HG03354 (cell line): ENCODE measurements around the gene TWIST1.

Experiments used
- ATAC-seq: cut with Tn5 transposase; IDR thresholded peaks from one replicate; pipeline ENCODE4 v1.9.1; 2021; ENCODE audit warnings: mild to moderate bottlenecking; ENCODE audit not compliant: unreplicated experiment, poor library complexity, severe bottlenecking

TWIST1 gene

GRCh38 chr7:19098510-19098909, 18.9 kb downstream of the TWIST1 start:
- ATAC-seq = no peak

- ATAC-seq = no peak
These were observed 20.0 kb downstream of the TWIST1 start for GRCh38 chr7:19097165-19098055.

- ATAC-seq = no peak
These were observed 22.0 kb downstream of the TWIST1 start for GRCh38 chr7:19095353-19095860.

GRCh38 chr7:19094598-19095352, 22.7 kb downstream of the TWIST1 start:
- no peak for ATAC-seq

- no peak for ATAC-seq
These were observed 23.3 kb downstream of the TWIST1 start for GRCh38 chr7:19094138-19094537.

GRCh38 chr7:19091550-19092200, 25.8 kb downstream of the TWIST1 start:
- ATAC-seq = no peak

- ATAC-seq = no peak
These were observed 26.9 kb downstream of the TWIST1 start for GRCh38 chr7:19090526-19090925.

GRCh38 chr7:19089797-19090196, 27.6 kb downstream of the TWIST1 start:
- ATAC-seq = no peak

GRCh38 chr7:19089378-19089777, 28.1 kb downstream of the TWIST1 start:
- ATAC-seq = no peak

GRCh38 chr7:19080093-19080492, 37.3 kb downstream of the TWIST1 start:
- ATAC-seq = no peak

- no peak for ATAC-seq
These were observed 38.4 kb downstream of the TWIST1 start for GRCh38 chr7:19079066-19079465.

GRCh38 chr7:19069842-19070241, 47.6 kb downstream of the TWIST1 start:
- ATAC-seq = no peak

- ATAC-seq = no peak
These were observed 51.3 kb downstream of the TWIST1 start for GRCh38 chr7:19066170-19066569.
